HepG2 (cell line): Measurements from ENCODE around the gene CDHR4.
"Not testable (repeated sequence)": the region's sequence is repeated elsewhere in the genome, so short reads cannot be mapped to it uniquely, and the experiment has no call there.

ENCODE experiments used
- ETS1 ChIP-seq: sonication (generic); formaldehyde crosslinking; IDR thresholded peaks from 2 replicates; pipeline ENCODE4 v1.4.0; 2020; ENCODE audit warnings: missing genetic modification reagents
- EZH2 ChIP-seq: conservative IDR thresholded peaks from 2 replicates; pipeline ENCODE4 v1.6.1; 2012; ENCODE audit warnings: mild to moderate bottlenecking, low read depth, low read length, moderate library complexity
- HDAC6 ChIP-seq: fragments of 200-600 bp; sonication (generic); IDR thresholded peaks from 2 replicates; pipeline ENCODE4 v1.7.0; 2017; ENCODE audit warnings: mild to moderate bottlenecking, antibody characterized with exemption, low read length, low read depth
- KDM1A ChIP-seq: IDR thresholded peaks from 2 replicates; pipeline ENCODE4 v1.6.1; 2016; ENCODE audit warnings: missing compliant biosample characterization
- RFX5 ChIP-seq: IDR thresholded peaks from 2 replicates; pipeline ENCODE4 v1.6.1; 2011; ENCODE audit warnings: low read depth, low read length, improper control_type of control experiment
- SNRNP70 ChIP-seq: fragments of 200-400 bp; formaldehyde crosslinking; IDR thresholded peaks from 2 replicates; pipeline ENCODE4 v1.6.1; 2017; ENCODE audit warnings: mild to moderate bottlenecking, low read depth, low read length, moderate library complexity
- TF ChIP-seq, protein P1 (sequence below): sonication (generic); formaldehyde crosslinking; IDR thresholded peaks from 2 replicates; pipeline ENCODE4 v1.5.0; 2020; ENCODE audit warnings: mild to moderate bottlenecking, missing genetic modification reagents, moderate library complexity

DNA sequence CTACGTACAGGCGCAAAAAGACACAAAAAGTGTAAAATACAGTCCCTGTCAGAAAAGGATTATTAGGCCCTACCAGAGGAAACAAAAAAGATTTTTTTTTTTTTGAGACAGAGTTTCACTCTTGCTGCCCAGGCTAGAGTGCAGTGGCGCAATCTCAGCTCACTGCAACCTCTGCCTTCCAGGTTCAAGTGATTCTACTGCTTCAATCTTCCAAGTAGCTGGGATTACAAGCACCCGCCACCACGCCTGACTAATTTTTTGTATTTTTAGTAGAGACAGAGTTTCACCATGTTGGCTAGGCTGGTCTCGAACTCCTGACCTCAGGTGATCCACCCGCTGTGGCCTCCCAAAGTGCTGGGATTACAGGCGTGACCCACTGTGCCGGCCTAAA, 18.7 kb downstream of the CDHR4 start:
- TF ChIP-seq, protein P1, sequence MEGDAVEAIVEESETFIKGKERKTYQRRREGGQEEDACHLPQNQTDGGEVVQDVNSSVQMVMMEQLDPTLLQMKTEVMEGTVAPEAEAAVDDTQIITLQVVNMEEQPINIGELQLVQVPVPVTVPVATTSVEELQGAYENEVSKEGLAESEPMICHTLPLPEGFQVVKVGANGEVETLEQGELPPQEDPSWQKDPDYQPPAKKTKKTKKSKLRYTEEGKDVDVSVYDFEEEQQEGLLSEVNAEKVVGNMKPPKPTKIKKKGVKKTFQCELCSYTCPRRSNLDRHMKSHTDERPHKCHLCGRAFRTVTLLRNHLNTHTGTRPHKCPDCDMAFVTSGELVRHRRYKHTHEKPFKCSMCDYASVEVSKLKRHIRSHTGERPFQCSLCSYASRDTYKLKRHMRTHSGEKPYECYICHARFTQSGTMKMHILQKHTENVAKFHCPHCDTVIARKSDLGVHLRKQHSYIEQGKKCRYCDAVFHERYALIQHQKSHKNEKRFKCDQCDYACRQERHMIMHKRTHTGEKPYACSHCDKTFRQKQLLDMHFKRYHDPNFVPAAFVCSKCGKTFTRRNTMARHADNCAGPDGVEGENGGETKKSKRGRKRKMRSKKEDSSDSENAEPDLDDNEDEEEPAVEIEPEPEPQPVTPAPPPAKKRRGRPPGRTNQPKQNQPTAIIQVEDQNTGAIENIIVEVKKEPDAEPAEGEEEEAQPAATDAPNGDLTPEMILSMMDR (CRISPR knock-in tag) = not testable (repeated sequence)
- not testable (repeated sequence) for TF ChIP-seq KDM1A (CRISPR knock-in tag); EZH2; RFX5; SNRNP70; HDAC6; ETS1 (CRISPR knock-in tag)
